Renal cortex interstitium (tissue), 3 donors: ENCODE data around the gene VAV3. TPM values are rescaled to one million over a fixed set of nuclear protein-coding genes. Genes with fewer than 3 reads are reported as not detected.

Experiments
- polyA plus RNA-seq, 3 donors: library from polyadenylated mRNA; unstranded; fragments of 120-200 nt; gene quantifications; one replicate each; pipeline ENCODE4 v1.2.1, GENCODE V29; 2013; ENCODE audit not compliant: insufficient read length in 3 of 3

The VAV3 gene
- polyA plus RNA-seq, 3 donors, result 118 to 153 (median 149) TPM

Other genes with a start within 250 kb of the VAV3 start
- 10 to 100 TPM; 41.1 to 53.9 (median 44.5) TPM for gene SLC25A24, start 235.2 kb upstream of the VAV3 start, polyA plus RNA-seq